Epithelial cell of esophagus (primary cell): ENCODE measurements around the gene IFITM10.

Source experiments
- DNase-seq: peaks from one replicate; pipeline ENCODE4 v3.0.0; 2010; ENCODE audit warnings: low read depth
- H3K4me3 ChIP-seq: 2 replicates; pipeline ENCODE4 v1.5.1; 2011; ENCODE audit warnings: mild to moderate bottlenecking, low read length, control low read depth
- TF ChIP-seq, protein P1 (sequence below): IDR thresholded peaks from 2 replicates; pipeline ENCODE4 v1.5.1; 2011; ENCODE audit warnings: low read depth, mild to moderate bottlenecking, low read length, control low read depth, inconsistent platforms; ENCODE audit not compliant: insufficient read depth; ENCODE audit errors: missing control alignments

The IFITM10 gene

GRCh38 chr11:1717745-1718144, 32.6 kb downstream of the IFITM10 start:
- H3K4me3 ChIP-seq: no peak overlapping the region
- TF ChIP-seq, protein P1, sequence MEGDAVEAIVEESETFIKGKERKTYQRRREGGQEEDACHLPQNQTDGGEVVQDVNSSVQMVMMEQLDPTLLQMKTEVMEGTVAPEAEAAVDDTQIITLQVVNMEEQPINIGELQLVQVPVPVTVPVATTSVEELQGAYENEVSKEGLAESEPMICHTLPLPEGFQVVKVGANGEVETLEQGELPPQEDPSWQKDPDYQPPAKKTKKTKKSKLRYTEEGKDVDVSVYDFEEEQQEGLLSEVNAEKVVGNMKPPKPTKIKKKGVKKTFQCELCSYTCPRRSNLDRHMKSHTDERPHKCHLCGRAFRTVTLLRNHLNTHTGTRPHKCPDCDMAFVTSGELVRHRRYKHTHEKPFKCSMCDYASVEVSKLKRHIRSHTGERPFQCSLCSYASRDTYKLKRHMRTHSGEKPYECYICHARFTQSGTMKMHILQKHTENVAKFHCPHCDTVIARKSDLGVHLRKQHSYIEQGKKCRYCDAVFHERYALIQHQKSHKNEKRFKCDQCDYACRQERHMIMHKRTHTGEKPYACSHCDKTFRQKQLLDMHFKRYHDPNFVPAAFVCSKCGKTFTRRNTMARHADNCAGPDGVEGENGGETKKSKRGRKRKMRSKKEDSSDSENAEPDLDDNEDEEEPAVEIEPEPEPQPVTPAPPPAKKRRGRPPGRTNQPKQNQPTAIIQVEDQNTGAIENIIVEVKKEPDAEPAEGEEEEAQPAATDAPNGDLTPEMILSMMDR: no peak
- DNase-seq: no peak

DNA sequence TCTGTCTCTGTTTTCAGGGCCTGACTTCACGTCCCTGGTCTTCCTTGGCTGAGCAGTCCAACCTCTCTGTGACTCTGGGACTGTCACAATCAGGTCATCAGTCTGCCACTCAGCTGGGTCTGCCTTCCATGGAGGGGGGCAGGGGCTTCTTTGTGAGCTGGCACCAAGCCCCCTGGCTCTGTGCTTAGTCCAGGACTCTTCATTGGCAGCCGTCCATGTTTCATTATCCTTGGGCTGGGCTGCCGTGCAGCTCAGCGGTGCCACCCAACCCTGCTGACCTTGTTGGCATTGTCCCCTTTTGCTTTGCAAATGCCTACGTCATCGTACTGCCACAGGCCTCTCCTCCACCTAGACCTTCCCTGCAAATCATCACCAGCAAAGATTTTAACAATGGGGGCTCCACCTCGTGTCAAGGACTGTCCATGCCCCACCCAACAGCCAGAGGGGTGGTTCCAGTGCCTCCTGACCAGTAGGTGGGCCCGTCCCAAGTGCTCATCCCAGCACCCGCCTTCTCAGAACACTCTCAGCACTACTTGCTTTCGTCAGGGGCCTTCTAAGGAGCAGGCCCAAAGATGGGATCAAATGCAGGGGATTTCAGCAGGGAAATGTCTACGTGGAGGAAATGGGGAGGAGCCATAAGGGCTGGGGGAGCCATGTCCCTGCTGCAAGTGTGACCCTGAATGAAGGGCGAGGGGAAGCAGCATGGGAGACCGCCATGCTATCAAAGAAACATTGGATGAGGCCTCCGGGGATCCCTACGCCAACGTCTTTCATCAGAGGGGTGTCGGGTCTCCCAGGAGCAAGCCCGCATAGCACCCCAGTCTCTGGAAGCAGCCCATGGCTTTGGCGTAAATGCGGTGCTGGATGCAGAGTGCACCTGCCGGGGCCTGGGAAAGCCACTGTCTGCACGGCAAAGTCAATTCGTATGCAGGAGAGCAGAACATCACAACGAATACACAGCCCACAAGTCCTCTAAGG, 35.2 kb downstream of the IFITM10 start:
- H3K4me3 ChIP-seq: no peak overlapping the region
- DNase-seq: no peak
- TF ChIP-seq, protein P1: no peak

DNA sequence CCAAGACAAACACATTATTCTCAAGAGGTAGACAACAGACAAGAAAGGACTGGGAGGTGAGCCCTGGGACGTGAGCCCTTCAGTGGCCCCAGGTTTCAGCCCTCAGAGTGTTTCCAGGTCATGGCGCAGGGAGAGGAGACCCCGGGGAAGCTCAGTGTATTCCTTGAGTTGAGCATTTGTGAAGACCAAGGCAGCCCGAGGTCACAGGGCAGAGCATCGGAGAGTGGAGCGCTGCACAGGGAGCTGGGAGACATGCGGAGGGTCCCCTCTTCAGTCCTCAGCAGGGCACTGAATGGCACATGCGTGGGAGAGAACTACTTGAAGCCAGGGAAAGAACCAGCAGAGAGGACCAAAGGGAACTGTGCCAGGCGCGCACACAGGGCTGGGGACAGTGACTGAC, 41.7 kb downstream of the IFITM10 start:
- TF ChIP-seq, protein P1: no peak
- no peak for DNase-seq
- no peak overlapping the region for H3K4me3 ChIP-seq

- no peak for DNase-seq
- TF ChIP-seq, protein P1: no peak
- H3K4me3 ChIP-seq: no peak overlapping the region
These were observed 42.6 kb downstream of the IFITM10 start for GRCh38 chr11:1707751-1708150.

DNA sequence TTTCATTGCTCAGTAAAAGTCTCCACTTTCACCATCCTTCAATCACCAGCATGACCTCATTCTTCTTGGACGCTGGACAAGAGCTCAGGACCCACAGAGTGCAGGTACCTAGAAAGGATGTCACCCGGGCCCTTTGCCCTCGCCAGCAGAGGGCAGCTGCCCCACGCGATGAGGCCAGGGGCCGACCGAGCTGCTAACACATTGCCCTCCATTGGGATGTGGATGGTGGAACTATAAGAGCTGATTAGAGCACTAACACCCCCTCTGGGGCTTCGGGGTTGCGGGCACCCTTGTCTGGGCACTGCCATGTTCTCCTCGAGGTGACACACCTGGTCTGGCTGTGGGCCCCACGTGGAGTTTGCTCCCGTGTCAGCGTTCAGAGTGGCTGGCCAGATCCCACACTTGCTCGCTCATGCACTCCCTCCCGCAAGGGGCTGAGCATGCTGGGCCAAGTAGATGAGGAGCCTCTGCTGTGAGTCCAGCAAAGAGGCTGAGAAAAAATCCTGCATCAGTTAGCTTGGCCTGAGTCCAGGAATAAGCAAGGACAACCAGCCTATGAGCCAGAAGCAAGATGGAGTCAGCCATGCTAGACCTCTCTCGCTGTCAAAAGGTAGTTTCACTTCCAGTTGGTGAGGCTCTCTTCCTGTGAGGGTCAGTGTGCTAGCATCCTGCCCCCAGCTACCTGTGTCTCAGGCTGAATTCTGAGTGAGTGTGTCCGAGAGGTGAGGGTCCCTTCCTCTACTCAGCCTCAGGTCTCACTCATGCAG, 43.6 kb downstream of the IFITM10 start:
- no peak for DNase-seq
- TF ChIP-seq, protein P1: peak; percentile 7
- no peak overlapping the region for H3K4me3 ChIP-seq

- DNase-seq: peak; percentile 72
- TF ChIP-seq, protein P1: no peak
These were observed 45.0 kb downstream of the IFITM10 start for GRCh38 chr11:1705126-1706052.

More at GRCh38 chr11:1705126-1706052, 45.0 kb downstream of the IFITM10 start:
- no peak overlapping the region for H3K4me3 ChIP-seq
